IMR-90 (cell line): ENCODE measurements around the gene H6PD. TPM values are rescaled to one million over a fixed set of nuclear protein-coding genes. Genes with fewer than 3 reads are reported as not detected.

Experiments used
- ATAC-seq: fragments of 200-7000 bp; cut with Tn5 transposase; 2 replicates; pipeline ENCODE4 v1.9.1; 2020; ENCODE audit warnings: low read depth, mild to moderate bottlenecking, moderate library complexity
- BruUV-seq: library from RNA; stranded (reverse); fragments of 400-500 nt; replicated peaks from 2 replicates; lab custom pipeline; 2021; lab: Mats Ljungman, UMichigan
- CTCF ChIA-PET: fragments of 300-600 bp; formaldehyde crosslinking; extraction: SDS; loops from one replicate; lab custom pipeline; 2021; ENCODE audit warnings: antibody characterized with exemption; lab: Yijun Ruan, JAX
- POLR2A ChIA-PET: fragments of 300-600 bp; sonication (Branson Sonifier 250); formaldehyde crosslinking; loops from one replicate; lab custom pipeline; 2022; ENCODE audit warnings: antibody characterized with exemption; ENCODE audit not compliant: unreplicated experiment; lab: Charles Lee
- DNase-seq: peaks from one replicate; pipeline ENCODE4 v3.0.0; 2013
- H2AFZ ChIP-seq: replicated peaks from 2 replicates; pipeline ENCODE3; 2013; ENCODE audit warnings: low read length, mild to moderate bottlenecking; ENCODE audit not compliant: poor library complexity
- H2AK5ac ChIP-seq: 2 replicates; pipeline ENCODE4 v1.6.1; 2013; ENCODE audit warnings: low read depth, low read length, inconsistent platforms
- H2AK9ac ChIP-seq: replicated peaks from 2 replicates; pipeline ENCODE3; 2013; ENCODE audit warnings: mild to moderate bottlenecking, low read depth, low read length, moderate library complexity; ENCODE audit not compliant: poor library complexity
- H2BK120ac ChIP-seq: 2 replicates; pipeline ENCODE4 v1.6.1; 2013; ENCODE audit warnings: low read depth, low read length, inconsistent platforms
- H2BK15ac ChIP-seq: 3 replicates; pipeline ENCODE4 v1.6.1; 2013; ENCODE audit warnings: low read depth, low read length, inconsistent platforms
- H2BK20ac ChIP-seq: 2 replicates; pipeline ENCODE4 v1.6.1; 2013; ENCODE audit warnings: low read depth, mild to moderate bottlenecking, inconsistent platforms, low read length, moderate library complexity
- H2BK5ac ChIP-seq: 2 replicates; pipeline ENCODE4 v1.6.1; 2013; ENCODE audit warnings: mild to moderate bottlenecking, low read depth, low read length, inconsistent platforms; ENCODE audit not compliant: poor library complexity, severe bottlenecking
- H3K14ac ChIP-seq: replicated peaks from 2 replicates; pipeline ENCODE4 v1.6.1; 2013; ENCODE audit warnings: low read depth, low read length, inconsistent platforms
- H3K18ac ChIP-seq: 2 replicates; pipeline ENCODE4 v1.6.1; 2013; ENCODE audit warnings: low read depth, low read length, control low read depth
- H3K23ac ChIP-seq: 2 replicates; pipeline ENCODE4 v1.6.1; 2013; ENCODE audit warnings: low read depth, low read length, inconsistent platforms
- H3K27ac ChIP-seq: 2 replicates; pipeline ENCODE4 v1.5.1; 2013; ENCODE audit warnings: mild to moderate bottlenecking, control low read depth, low read length; ENCODE audit not compliant: insufficient read depth
- H3K27me3 ChIP-seq: 2 replicates; pipeline ENCODE4 v1.6.1; 2013; ENCODE audit warnings: low read length; ENCODE audit not compliant: control insufficient read depth, insufficient read depth
- H3K36me3 ChIP-seq: 2 replicates; pipeline ENCODE4 v1.6.1; 2013; ENCODE audit warnings: low read length, mixed read lengths; ENCODE audit not compliant: control insufficient read depth, insufficient read depth
- H3K4ac ChIP-seq: 2 replicates; pipeline ENCODE4 v1.6.1; 2013; ENCODE audit warnings: low read depth, low read length, inconsistent platforms
- H3K4me1 ChIP-seq: 2 replicates; pipeline ENCODE4 v1.6.1; 2013; ENCODE audit warnings: low read length, mixed read lengths; ENCODE audit not compliant: control insufficient read depth, insufficient read depth
- H3K4me2 ChIP-seq: 2 replicates; pipeline ENCODE4 v1.6.1; 2013; ENCODE audit warnings: low read depth, mild to moderate bottlenecking, control low read depth, low read length, moderate library complexity
- H3K4me3 ChIP-seq: 2 replicates; pipeline ENCODE4 v1.5.1; 2013; ENCODE audit warnings: low read depth, mild to moderate bottlenecking, control low read depth, low read length, moderate library complexity; ENCODE audit not compliant: insufficient read depth
- H3K56ac ChIP-seq: 2 replicates; pipeline ENCODE4 v1.6.1; 2013; ENCODE audit warnings: low read length, inconsistent platforms; ENCODE audit not compliant: insufficient read depth; ENCODE audit errors: extremely low read depth
- H3K79me1 ChIP-seq, 2 experiments: 2 replicates each; pipeline ENCODE4 v1.6.1; 2013; ENCODE audit warnings: low read length in 2 of 2, inconsistent platforms in 1 of 2, low read depth in 1 of 2
- H3K9ac ChIP-seq: 2 replicates; pipeline ENCODE4 v1.6.1; 2013; ENCODE audit warnings: low read depth, low read length, control low read depth
- H3K9me1 ChIP-seq: 2 replicates; pipeline ENCODE4 v1.6.1; 2013; ENCODE audit warnings: low read length, inconsistent platforms; ENCODE audit not compliant: insufficient read depth
- H3K9me3 ChIP-seq: 2 replicates; pipeline ENCODE4 v1.6.1; 2013; ENCODE audit warnings: low read length; ENCODE audit not compliant: control insufficient read depth, insufficient read depth
- H4K20me1 ChIP-seq: 2 replicates; pipeline ENCODE4 v1.6.1; 2013; ENCODE audit warnings: low read length, inconsistent platforms; ENCODE audit not compliant: insufficient read depth
- H4K5ac ChIP-seq: 2 replicates; pipeline ENCODE4 v1.6.1; 2013; ENCODE audit warnings: mild to moderate bottlenecking, low read depth, low read length, control low read depth
- H4K8ac ChIP-seq, 2 experiments: 2 replicates each; pipeline ENCODE4 v1.6.1; 2013; ENCODE audit warnings: low read depth in 2 of 2, low read length in 2 of 2, control low read depth in 1 of 2, inconsistent platforms in 1 of 2
- H4K91ac ChIP-seq: 2 replicates; pipeline ENCODE4 v1.6.1; 2013; ENCODE audit warnings: low read depth, low read length, inconsistent platforms; ENCODE audit not compliant: insufficient read depth
- BHLHE40 ChIP-seq: fragments of 150-350 bp; IDR thresholded peaks from 2 replicates; pipeline ENCODE4 v1.6.1; 2016; ENCODE audit warnings: mild to moderate bottlenecking, low read depth, low read length
- CEBPB ChIP-seq: IDR thresholded peaks from 2 replicates; pipeline ENCODE4 v1.6.1; 2012; ENCODE audit warnings: low read depth, low read length, improper control_type of control experiment
- CHD1 ChIP-seq: IDR thresholded peaks from 2 replicates; pipeline ENCODE4 v1.6.1; 2012; ENCODE audit warnings: low read depth, low read length, improper control_type of control experiment
- FOS ChIP-seq: fragments of 150-350 bp; IDR thresholded peaks from 2 replicates; pipeline ENCODE4 v1.6.1; 2016; ENCODE audit warnings: low read depth, low read length
- MAFK ChIP-seq: IDR thresholded peaks from 2 replicates; pipeline ENCODE4 v1.6.1; 2012; ENCODE audit warnings: low read depth, low read length, improper control_type of control experiment
- MAZ ChIP-seq: IDR thresholded peaks from 2 replicates; pipeline ENCODE4 v1.6.1; 2012; ENCODE audit warnings: low read depth, mild to moderate bottlenecking, low read length, improper control_type of control experiment, moderate library complexity, borderline replicate concordance
- MXI1 ChIP-seq: IDR thresholded peaks from 2 replicates; pipeline ENCODE4 v1.6.1; 2012; ENCODE audit warnings: low read depth, mild to moderate bottlenecking, low read length, moderate library complexity, borderline replicate concordance
- NFE2L2 ChIP-seq: fragments of 150-350 bp; IDR thresholded peaks from 2 replicates; pipeline ENCODE4 v1.6.1; 2016; ENCODE audit warnings: low read depth, mild to moderate bottlenecking, low read length
- POLR2A ChIP-seq: IDR thresholded peaks from 2 replicates; pipeline ENCODE4 v1.6.1; 2012; ENCODE audit warnings: mild to moderate bottlenecking, low read depth, low read length
- RAD21 ChIP-seq: IDR thresholded peaks from 2 replicates; pipeline ENCODE4 v1.6.1; 2012; ENCODE audit warnings: low read length, improper control_type of control experiment
- RCOR1 ChIP-seq: IDR thresholded peaks from 2 replicates; pipeline ENCODE4 v1.6.1; 2012; ENCODE audit warnings: mild to moderate bottlenecking, low read length, improper control_type of control experiment; ENCODE audit not compliant: insufficient replicate concordance
- RFX5 ChIP-seq: IDR thresholded peaks from 2 replicates; pipeline ENCODE4 v1.8.0; 2012; ENCODE audit warnings: low read depth, mild to moderate bottlenecking, low read length, moderate library complexity
- SMC3 ChIP-seq: fragments of 150-350 bp; IDR thresholded peaks from 2 replicates; pipeline ENCODE4 v1.6.1; 2016; ENCODE audit warnings: low read depth, mild to moderate bottlenecking, antibody characterized with exemption, low read length, moderate library complexity
- WGBS, 2 experiments: methylation state at CpG; one replicate each; pipeline versions ENCODE4 v1.1.5 to v1.1.7; 2013; ENCODE audit warnings: missing lambda C conversion rate in 2 of 2; ENCODE audit not compliant: insufficient read length in 1 of 2; ENCODE audit errors: extremely low coverage in 2 of 2; 5-methylcytosine and 5-hydroxymethylcytosine counted together
- dilution Hi-C: fragments of 300-500 bp; cut with HindIII; formaldehyde crosslinking; loops from one replicate; pipeline ENCODE4 v1.14.3; 2018; ENCODE audit warnings: low sequenced_read_pairs; ENCODE audit not compliant: unreplicated experiment
- in situ Hi-C: fragments of 300-500 bp; cut with MboI; formaldehyde crosslinking; loops from 3 replicates; pipeline ENCODE4 v1.14.3; 2019; ENCODE audit warnings: low sequenced_read_pairs, inconsistent platforms, mixed read lengths
- intact Hi-C: fragments of 100-400 bp; cut with micrococcal nuclease; formaldehyde crosslinking; loops from 2 replicates; pipeline ENCODE4 v1.10.0; 2022
- polyA plus RNA-seq, 3 experiments: library from polyadenylated mRNA; depleted of rRNA; stranded (reverse); fragments of >200 nt; gene quantifications; 2 replicates each; pipeline ENCODE4 v1.2.3, GENCODE V29; 2012; ENCODE audit warnings: low replicate concordance in 1 of 3
- total RNA-seq: library from RNA; depleted of rRNA; stranded (reverse); fragments of >200 nt; gene quantifications from 2 replicates; pipeline ENCODE4 v1.2.3, GENCODE V29; 2012
- TF ChIP-seq, protein P1 (sequence below): fragments of 150-350 bp; IDR thresholded peaks from 2 replicates; pipeline ENCODE4 v1.6.1; 2016; ENCODE audit warnings: low read depth, mild to moderate bottlenecking, low read length, moderate library complexity, borderline replicate concordance
- TF ChIP-seq, protein P2 (sequence below): fragments of 150-350 bp; IDR thresholded peaks from 2 replicates; pipeline ENCODE4 v1.6.1; 2017; ENCODE audit warnings: mild to moderate bottlenecking, antibody characterized with exemption, low read length, low read depth

The H6PD gene
- total and polyA plus RNA-seq, 2 of the 4 experiments (the other 2 are of a cell fraction): 9.3 to 22.1 TPM

DNA sequence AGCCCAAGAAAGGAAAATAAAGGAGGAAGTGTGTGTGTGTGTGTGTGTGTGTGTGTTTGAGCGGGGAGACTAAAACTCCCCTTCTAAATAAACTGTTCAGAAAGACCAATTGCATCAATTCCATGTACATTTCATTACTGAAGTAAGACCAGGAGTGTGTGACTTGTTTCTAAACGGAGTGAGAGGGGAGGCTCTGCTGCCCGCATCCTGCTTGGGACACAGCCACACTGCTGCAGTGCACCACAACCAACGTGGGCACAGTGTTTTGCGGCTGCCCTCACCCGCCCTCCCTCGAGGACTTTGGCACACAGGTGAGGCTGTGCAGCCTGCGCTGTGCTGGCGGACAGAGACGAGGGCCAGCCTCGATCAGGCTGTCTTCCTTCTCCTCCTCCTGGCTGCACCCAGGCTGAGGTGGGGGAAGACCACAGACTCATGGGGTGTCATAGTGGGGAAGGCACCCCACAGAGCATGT lies 31.0 kb upstream of the H6PD start:
- WGBS, 2 experiments: no CpG with 5 or more reads among the region's 11 CpGs

More for the DNA sequence above, 31.0 kb upstream of the H6PD start:
- peak overlapping the region; percentile 41 for H2BK5ac ChIP-seq
- H3K23ac ChIP-seq: peak overlapping the region; percentile 20; the same call in 1 of the 2 replicates
- no peak overlapping the region for H4K8ac ChIP-seq
- in situ Hi-C loops (no loop called here), dilution Hi-C loops (no loop called here), intact Hi-C loops (loop anchor here (5.0 kb wide), 2 partner anchors 34 to 76 kb away; partner anchors contain the start of gene GPR157)
- no peaks in the 10 kb centered on the region for H3K36me3 ChIP-seq
- H3K18ac ChIP-seq: no peak overlapping the region
- H3K4me2 ChIP-seq: no peak overlapping the region
- H3K27ac ChIP-seq: no peak overlapping the region
- H3K9me3 ChIP-seq: no peaks in the 10 kb centered on the region
- CTCF ChIA-PET: no interaction called here
- no peak overlapping the region; the same call in 2 of the 3 replicates for H2BK15ac ChIP-seq
- 0 out of 2 replicates have a peak overlapping the region, but pooled peaks have one; percentile 12 for H3K4ac ChIP-seq
- DNase-seq: no peak
- BruUV-seq: no TSS peak
- H3K27me3 ChIP-seq: no peaks in the 10 kb centered on the region; the same call in 1 of the 2 replicates
- peak overlapping the region; percentile 51 for H2AK5ac ChIP-seq
- H3K4me1 ChIP-seq: peaks cover 22% of the 10 kb centered on the region
- no peak overlapping the region for H2BK20ac ChIP-seq
- no peak for ATAC-seq
- POLR2A ChIA-PET: no interaction called here
- H4K5ac ChIP-seq: no peak overlapping the region
- H3K79me1 ChIP-seq: peaks cover 0 to 11% of the 10 kb centered on the region in 2 experiments; a peak in 1 of 4 replicates
- H3K9ac ChIP-seq: no peak overlapping the region
- no peaks in the 10 kb centered on the region for H4K20me1 ChIP-seq
- H2AK9ac ChIP-seq: no peak overlapping the region
- no peak overlapping the region for H3K14ac ChIP-seq
- no peak overlapping the region for H3K56ac ChIP-seq
- peak overlapping the region; percentile 40 for H2AFZ ChIP-seq
- no peak overlapping the region for H2BK120ac ChIP-seq
- no peak overlapping the region for H3K4me3 ChIP-seq
- H4K91ac ChIP-seq: no peak overlapping the region
- H3K9me1 ChIP-seq: peaks cover 3% of the 10 kb centered on the region
- no peak for TF ChIP-seq RCOR1
- no peak for TF ChIP-seq NFE2L2
- no peak for TF ChIP-seq MAFK
- TF ChIP-seq CEBPB: no peak
- TF ChIP-seq FOS: no peak
- TF ChIP-seq, protein P1, sequence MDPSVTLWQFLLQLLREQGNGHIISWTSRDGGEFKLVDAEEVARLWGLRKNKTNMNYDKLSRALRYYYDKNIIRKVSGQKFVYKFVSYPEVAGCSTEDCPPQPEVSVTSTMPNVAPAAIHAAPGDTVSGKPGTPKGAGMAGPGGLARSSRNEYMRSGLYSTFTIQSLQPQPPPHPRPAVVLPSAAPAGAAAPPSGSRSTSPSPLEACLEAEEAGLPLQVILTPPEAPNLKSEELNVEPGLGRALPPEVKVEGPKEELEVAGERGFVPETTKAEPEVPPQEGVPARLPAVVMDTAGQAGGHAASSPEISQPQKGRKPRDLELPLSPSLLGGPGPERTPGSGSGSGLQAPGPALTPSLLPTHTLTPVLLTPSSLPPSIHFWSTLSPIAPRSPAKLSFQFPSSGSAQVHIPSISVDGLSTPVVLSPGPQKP: no peak
- no peak for TF ChIP-seq RFX5
- TF ChIP-seq MAZ: no peak
- no peak for TF ChIP-seq SMC3
- no peak for TF ChIP-seq MXI1
- no peak for TF ChIP-seq BHLHE40
- TF ChIP-seq POLR2A: no peak
- TF ChIP-seq RAD21: no peak
- no peak for TF ChIP-seq CHD1
- TF ChIP-seq, protein P2, sequence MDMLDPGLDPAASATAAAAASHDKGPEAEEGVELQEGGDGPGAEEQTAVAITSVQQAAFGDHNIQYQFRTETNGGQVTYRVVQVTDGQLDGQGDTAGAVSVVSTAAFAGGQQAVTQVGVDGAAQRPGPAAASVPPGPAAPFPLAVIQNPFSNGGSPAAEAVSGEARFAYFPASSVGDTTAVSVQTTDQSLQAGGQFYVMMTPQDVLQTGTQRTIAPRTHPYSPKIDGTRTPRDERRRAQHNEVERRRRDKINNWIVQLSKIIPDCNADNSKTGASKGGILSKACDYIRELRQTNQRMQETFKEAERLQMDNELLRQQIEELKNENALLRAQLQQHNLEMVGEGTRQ: no peak
